Measurements from ENCODE around the gene THAP7.

Gene THAP7

GRCh38 chr22:21044931-21045584, 43.1 kb upstream of the THAP7 start:
- Histone ChIP-seq H3K9ac (ENCODE audit: low read length) (no peak overlapping the region), H3K27me3 (ENCODE audit: insufficient read depth, low read length) (no peaks in the 10 kb centered on the region), H2AFZ (ENCODE audit: low read length) (no peak overlapping the region), H3K36me3 (ENCODE audit: insufficient read depth, low read length) (no peaks in the 10 kb centered on the region), H3K9me3 (ENCODE audit: low read length) (no peaks in the 10 kb centered on the region), H3F3A (ENCODE audit: insufficient read depth, low read length) (no peaks in the 10 kb centered on the region), H3K79me2 (ENCODE audit: insufficient read depth, low read length) (no peaks in the 10 kb centered on the region), H3K4me2 (ENCODE audit: low read length) (peak overlapping the region; percentile 91), H3K27ac (ENCODE audit: low read depth, low read length, poor library complexity, severe bottlenecking) (no peak overlapping the region), H3K4me1 (ENCODE audit: insufficient read depth, low read length, severe bottlenecking) (peaks cover 6% of the 10 kb centered on the region), H3K4me3 (ENCODE audit: low read depth, low read length, poor library complexity, severe bottlenecking) (peak overlapping the region; percentile 61), H4K20me1 (ENCODE audit: insufficient read depth, low read length) (no peaks in the 10 kb centered on the region), H3K9me2 (ENCODE audit: low read depth, low read length) (no peaks in the 10 kb centered on the region)
- TF ChIP-seq EZH2 (IDR thresholded peaks at IDR 0.05; ENCODE audit: borderline replicate concordance, low read length) (no peak), CTCF (IDR thresholded peaks at IDR 0.05; ENCODE audit: low read length) (no peak)

GRCh38 chr22:21043860-21044535, 42.1 kb upstream of the THAP7 start:
- Histone ChIP-seq H3K27me3 (ENCODE audit: insufficient read depth, low read length) (no peaks in the 10 kb centered on the region), H2AFZ (ENCODE audit: low read length) (no peak overlapping the region), H3K79me2 (ENCODE audit: insufficient read depth, low read length) (no peaks in the 10 kb centered on the region), H3K27ac (ENCODE audit: low read depth, low read length, poor library complexity, severe bottlenecking) (no peak overlapping the region), H3K9me2 (ENCODE audit: low read depth, low read length) (no peaks in the 10 kb centered on the region), H3K9ac (ENCODE audit: low read length) (no peak overlapping the region), H4K20me1 (ENCODE audit: insufficient read depth, low read length) (no peaks in the 10 kb centered on the region), H3K36me3 (ENCODE audit: insufficient read depth, low read length) (no peaks in the 10 kb centered on the region), H3K4me2 (ENCODE audit: low read length) (no peak overlapping the region), H3F3A (ENCODE audit: insufficient read depth, low read length) (no peaks in the 10 kb centered on the region), H3K4me1 (ENCODE audit: insufficient read depth, low read length, severe bottlenecking) (peaks cover 6% of the 10 kb centered on the region), H3K4me3 (ENCODE audit: low read depth, low read length, poor library complexity, severe bottlenecking) (no peak overlapping the region), H3K9me3 (ENCODE audit: low read length) (no peaks in the 10 kb centered on the region)
- TF ChIP-seq EZH2 (IDR thresholded peaks at IDR 0.05; ENCODE audit: borderline replicate concordance, low read length) (no peak), CTCF (IDR thresholded peaks at IDR 0.05; ENCODE audit: low read length) (no peak)

GRCh38 chr22:21042978-21043859, 41.3 kb upstream of the THAP7 start:
- Histone ChIP-seq H3K9ac (ENCODE audit: low read length) (no peak overlapping the region), H3K27ac (ENCODE audit: low read depth, low read length, poor library complexity, severe bottlenecking) (no peak overlapping the region), H3K4me2 (ENCODE audit: low read length) (no peak overlapping the region), H3K79me2 (ENCODE audit: insufficient read depth, low read length) (no peaks in the 10 kb centered on the region), H3K4me1 (ENCODE audit: insufficient read depth, low read length, severe bottlenecking) (peaks cover 6% of the 10 kb centered on the region), H2AFZ (ENCODE audit: low read length) (no peak overlapping the region), H3K36me3 (ENCODE audit: insufficient read depth, low read length) (no peaks in the 10 kb centered on the region), H3K27me3 (ENCODE audit: insufficient read depth, low read length) (no peaks in the 10 kb centered on the region), H3K4me3 (ENCODE audit: low read depth, low read length, poor library complexity, severe bottlenecking) (no peak overlapping the region), H4K20me1 (ENCODE audit: insufficient read depth, low read length) (no peaks in the 10 kb centered on the region), H3F3A (ENCODE audit: insufficient read depth, low read length) (no peaks in the 10 kb centered on the region), H3K9me2 (ENCODE audit: low read depth, low read length) (no peaks in the 10 kb centered on the region), H3K9me3 (ENCODE audit: low read length) (no peaks in the 10 kb centered on the region)
- TF ChIP-seq CTCF (IDR thresholded peaks at IDR 0.05; ENCODE audit: low read length): no peak
- TF ChIP-seq EZH2 (IDR thresholded peaks at IDR 0.05; ENCODE audit: borderline replicate concordance, low read length): no peak
